NCI-H1417 (cell line): ENCODE results near the gene BCAP31.

Experiments used
- DNase-seq, 3 experiments: peaks; one replicate each; lab custom pipeline; 2025; lab: John Stamatoyannopoulos, UW

Gene BCAP31

GRCh38 chrX:153724252-153725038 is at the start of gene BCAP31, which contains the start of gene ABCD1:
Gene BCAP31, minus strand, starts transcription at chrX:153724387. Its CDS starts 1,143 bp downstream, at chrX:153723244.
Gene ABCD1, plus strand, starts transcription at chrX:153724856. Its CDS starts 411 bp downstream, at chrX:153725267.
- peak; percentile 94 to 97 (median 95) for DNase-seq

GRCh38 chrX:153773218-153773611 is 49.0 kb upstream of the BCAP31 start:
- no peak for DNase-seq

GRCh38 chrX:153772316-153773217 is 48.4 kb upstream of the BCAP31 start:
- no peak for DNase-seq

- no peak for DNase-seq
Observed at GRCh38 chrX:153771415-153772315, 47.5 kb upstream of the BCAP31 start.

- no peak for DNase-seq
Observed at GRCh38 chrX:153770601-153771414, 46.6 kb upstream of the BCAP31 start.

- no peak for DNase-seq
Observed at GRCh38 chrX:153769865-153770600, 45.8 kb upstream of the BCAP31 start.

- no peak for DNase-seq
Observed at GRCh38 chrX:153769158-153769864, 45.1 kb upstream of the BCAP31 start.

GRCh38 chrX:153768311-153769157 is 44.3 kb upstream of the BCAP31 start:
- no peak for DNase-seq

- DNase-seq = no peak
Observed at GRCh38 chrX:153767674-153768055, 43.5 kb upstream of the BCAP31 start.

- peak in 1 of 3 experiments; percentile 43 for DNase-seq
Observed at GRCh38 chrX:153766871-153767673, 42.9 kb upstream of the BCAP31 start.

- DNase-seq = peak in 2 of 3 experiments; percentile 32 to 58
Observed at GRCh38 chrX:153766098-153766817, 42.1 kb upstream of the BCAP31 start.

- no peak for DNase-seq
Observed at GRCh38 chrX:153765138-153766079, 41.2 kb upstream of the BCAP31 start.

GRCh38 chrX:153764786-153765137 is 40.6 kb upstream of the BCAP31 start:
- DNase-seq = no peak

- DNase-seq = peak; percentile 73 to 92 (median 86)
Observed at GRCh38 chrX:153763989-153764755, 40.0 kb upstream of the BCAP31 start, which contains the start of gene PLXNB3. Gene PLXNB3, plus strand, starts transcription at chrX:153764249. Its CDS starts 1,287 bp downstream, at chrX:153765536.
